Pulmonary artery endothelial cell (primary cell): ENCODE results near the gene ELL. TPM values are rescaled to one million over a fixed set of nuclear protein-coding genes. Genes with fewer than 3 reads are reported as not detected.

Source experiments
- DNase-seq: peaks from one replicate; pipeline ENCODE4 v3.0.0-alpha.2; 2011; ENCODE audit warnings: low read depth, low spot score
- total RNA-seq: library from RNA; depleted of rRNA; stranded (reverse); fragments of >200 nt; gene quantifications from 2 replicates; pipeline ENCODE4 v1.2.3, GENCODE V29; 2014

ELL gene
- total RNA-seq, 1 donor from 2014 or later = 13.4 TPM

- no peak for DNase-seq
Observed at GRCh38 chr19:18506101-18506930, 15.6 kb downstream of the ELL start.

- DNase-seq = no peak
Observed at GRCh38 chr19:18504886-18505610, 16.8 kb downstream of the ELL start.

- no peak for DNase-seq
Observed at GRCh38 chr19:18503971-18504885, 17.6 kb downstream of the ELL start.

GRCh38 chr19:18503337-18503970, 18.4 kb downstream of the ELL start:
- no peak for DNase-seq

- DNase-seq = no peak
Observed at GRCh38 chr19:18502638-18503294, 19.1 kb downstream of the ELL start.

- no peak for DNase-seq
Observed at GRCh38 chr19:18502246-18502637, 19.6 kb downstream of the ELL start.

GRCh38 chr19:18501832-18502231, 20.0 kb downstream of the ELL start:
- no peak for DNase-seq

- DNase-seq = no peak
Observed at GRCh38 chr19:18501351-18501750, 20.5 kb downstream of the ELL start.

GRCh38 chr19:18500799-18501198, 21.1 kb downstream of the ELL start:
- no peak for DNase-seq

GRCh38 chr19:18500376-18500775, 21.5 kb downstream of the ELL start:
- no peak for DNase-seq

- DNase-seq = no peak
Observed at GRCh38 chr19:18499055-18499775, 22.7 kb downstream of the ELL start.

GRCh38 chr19:18496980-18497256, 25.0 kb downstream of the ELL start:
- DNase-seq = no peak

GRCh38 chr19:18496167-18496979, 25.5 kb downstream of the ELL start:
- DNase-seq = no peak

GRCh38 chr19:18495204-18495911, 26.5 kb downstream of the ELL start:
- no peak for DNase-seq

- DNase-seq = no peak
Observed at GRCh38 chr19:18494267-18494607, 27.6 kb downstream of the ELL start.

- no peak for DNase-seq
Observed at GRCh38 chr19:18493440-18494266, 28.2 kb downstream of the ELL start.

- DNase-seq = no peak
Observed at GRCh38 chr19:18491995-18492953, 29.6 kb downstream of the ELL start.
